Right lobe of liver (tissue), 4 donors: Measurements from ENCODE around the gene CREBL2.

Experiments
- CTCF ChIP-seq, 4 donors: fragments of 200-600 bp in 3 of 4; fragments of 450-650 bp in 1 of 4; IDR thresholded peaks; one replicate each; pipeline versions ENCODE4 v1.5.1 to v1.8.0; 2016 to 2022; ENCODE audit warnings: antibody characterized with exemption in 4 of 4, mild to moderate bottlenecking in 2 of 4
- POLR2A ChIP-seq: fragments of 450-650 bp; IDR thresholded peaks from one replicate; pipeline ENCODE4 v1.6.1; 2017; ENCODE audit warnings: antibody characterized with exemption, mild to moderate bottlenecking
- donor health status: DM: no; HTN: no; CAD: no.
- donor health status: DM: no; HTN: no; CAD: no.
- donor health status: DM: no; HTN: yes; CAD: no.

- TF ChIP-seq CTCF (IDR thresholded peaks at IDR 0.05) (no peak), POLR2A (no peak)
Observed at GRCh38 chr12:12691549-12691948, 79.9 kb downstream of the CREBL2 start.
